B cell (primary cell): ENCODE results near the gene CLECL1. TPM values are rescaled to one million over a fixed set of nuclear protein-coding genes. Genes with fewer than 3 reads are reported as not detected.
A peak's percentile ranks its signal among the peaks of the same experiment; 100 is the strongest.
"Not testable (repeated sequence)": the region's sequence is repeated elsewhere in the genome, so short reads cannot be mapped to it uniquely, and the experiment has no call there.

Experiments used
- ATAC-seq: fragments of 200-7000 bp; cut with Tn5 transposase; one replicate; pipeline ENCODE4 v1.10.0; 2021; ENCODE audit warnings: low read depth, mild to moderate bottlenecking, moderate number of reproducible peaks, moderate library complexity
- CTCF ChIA-PET: fragments of 350-600 bp; sonication (Branson Sonifier 250); formaldehyde crosslinking; loops from one replicate; lab custom pipeline; 2021; ENCODE audit warnings: antibody characterized with exemption, inconsistent platforms; lab: Charles Lee
- POLR2A ChIA-PET: fragments of 350-600 bp; sonication (Branson Sonifier 250); formaldehyde crosslinking; loops from one replicate; lab custom pipeline; 2021; ENCODE audit warnings: antibody characterized with exemption; lab: Charles Lee
- DNase-seq: peaks from one replicate; pipeline ENCODE4 v3.0.0; 2013
- H2AFZ ChIP-seq: 2 replicates; pipeline ENCODE4 v1.6.1; 2012; ENCODE audit warnings: mild to moderate bottlenecking, low read depth, low read length; ENCODE audit not compliant: insufficient read depth, poor library complexity, severe bottlenecking
- H3K27ac ChIP-seq, 2 donors: 1 replicate in 1 of 2; 2 replicates in 1 of 2; pipeline ENCODE4 v1.5.1; 2012 to 2013; ENCODE audit warnings: low read length in 2 of 2, mild to moderate bottlenecking in 2 of 2, moderate library complexity in 1 of 2
- H3K27me3 ChIP-seq, 4 experiments: fragments of 200-600 bp in 1 of 4; sonication (generic) in 1 of 4; replicated peaks in 1 of 4; 1 replicate in 2 of 4; 2 replicates in 2 of 4; pipeline versions ENCODE4 v1.6.1 to v1.7.0; 2013 to 2016; ENCODE audit warnings: low read length in 3 of 4, mild to moderate bottlenecking in 2 of 4, mixed read lengths in 1 of 4, moderate library complexity in 1 of 4; ENCODE audit not compliant: insufficient read depth in 4 of 4, control insufficient read depth in 3 of 4; ENCODE audit errors: control extremely low read depth in 1 of 4
- H3K36me3 ChIP-seq, 2 experiments: replicated peaks in 1 of 2; 1 replicate in 1 of 2; 2 replicates in 1 of 2; pipeline versions ENCODE4 v1.6.1 to v1.7.1; 2013; ENCODE audit warnings: low read length in 1 of 2; ENCODE audit not compliant: insufficient read depth in 2 of 2, control insufficient read depth in 1 of 2; ENCODE audit errors: control extremely low read depth in 1 of 2, extremely low read depth in 1 of 2
- H3K4me1 ChIP-seq, 2 donors: fragments of 200-600 bp in 1 of 2; sonication (generic) in 1 of 2; 1 replicate in 1 of 2; 2 replicates in 1 of 2; pipeline versions ENCODE4 v1.5.1 to v1.6.1; 2013 to 2017; ENCODE audit warnings: low read length in 2 of 2; ENCODE audit not compliant: control insufficient read depth in 2 of 2, insufficient read depth in 2 of 2
- H3K4me2 ChIP-seq: replicated peaks from 2 replicates; pipeline ENCODE3; 2012; ENCODE audit warnings: mild to moderate bottlenecking, low read depth, low read length; ENCODE audit not compliant: poor library complexity, severe bottlenecking
- H3K4me3 ChIP-seq, 5 experiments: fragments of 200-600 bp in 1 of 5; sonication (generic) in 1 of 5; 1 replicate in 3 of 5; 2 replicates in 2 of 5; pipeline versions ENCODE4 v1.5.1 to v1.7.0; 2011 to 2016; ENCODE audit warnings: low read length in 4 of 5, mild to moderate bottlenecking in 4 of 5, low read depth in 2 of 5, control low read depth in 1 of 5, moderate library complexity in 1 of 5; ENCODE audit not compliant: insufficient read depth in 1 of 5; ENCODE audit errors: control extremely low read depth in 1 of 5, extremely low read depth in 1 of 5
- H3K79me2 ChIP-seq: fragments of 200-600 bp; sonication (generic); one replicate; pipeline ENCODE4 v1.6.0; 2016; ENCODE audit warnings: low read length; ENCODE audit not compliant: control insufficient read depth, insufficient read depth
- H3K9ac ChIP-seq: fragments of 200-600 bp; sonication (generic); 2 replicates; pipeline ENCODE4 v1.6.1; 2017; ENCODE audit warnings: mild to moderate bottlenecking, low read length, moderate library complexity
- H3K9me3 ChIP-seq, 3 donors: one replicate each; pipeline versions ENCODE4 v1.6.1 to v1.7.1; 2013; ENCODE audit warnings: low read length in 2 of 3; ENCODE audit not compliant: control insufficient read depth in 2 of 3, insufficient read depth in 1 of 3; ENCODE audit errors: control extremely low read depth in 1 of 3
- H4K20me1 ChIP-seq: 2 replicates; pipeline ENCODE4 v1.6.0; 2012; ENCODE audit warnings: mild to moderate bottlenecking, low read length; ENCODE audit not compliant: insufficient read depth, control insufficient read depth, poor library complexity, severe bottlenecking
- H3K27ac Mint-ChIP-seq: one replicate; pipeline ENCODE4 v1.8.0; 2021; ENCODE audit warnings: mixed read lengths
- H3K27me3 Mint-ChIP-seq: one replicate; pipeline ENCODE4 v1.8.0; 2021; ENCODE audit warnings: mixed read lengths
- H3K4me1 Mint-ChIP-seq: one replicate; pipeline ENCODE4 v1.8.0; 2021; ENCODE audit warnings: mixed read lengths
- H3K4me3 Mint-ChIP-seq: one replicate; pipeline ENCODE4 v1.8.0; 2021; ENCODE audit warnings: mixed read lengths
- H3K9me3 Mint-ChIP-seq: one replicate; pipeline ENCODE4 v1.8.0; 2022; ENCODE audit warnings: mixed read lengths; ENCODE audit not compliant: insufficient read depth
- EZH2 ChIP-seq: IDR thresholded peaks from 2 replicates; pipeline ENCODE4 v1.6.1; 2012; ENCODE audit warnings: borderline replicate concordance, low read depth, mild to moderate bottlenecking, moderate library complexity, low read length; ENCODE audit not compliant: insufficient read depth, poor library complexity, severe bottlenecking
- WGBS: methylation state at CpG from one replicate; pipeline ENCODE4 v1.1.5; 2013; ENCODE audit warnings: missing lambda C conversion rate; ENCODE audit not compliant: insufficient coverage; 5-methylcytosine and 5-hydroxymethylcytosine counted together
- intact Hi-C: fragments of 100-400 bp; cut with micrococcal nuclease; formaldehyde crosslinking; loops from one replicate; pipeline ENCODE4 v1.10.0; 2022
- polyA plus RNA-seq: library from polyadenylated mRNA; depleted of rRNA; stranded (reverse); fragments of >200 nt; gene quantifications from 2 replicates; pipeline ENCODE4 v1.2.3, GENCODE V29; 2012
- total RNA-seq, 2 donors: library from RNA; stranded (reverse); fragments of 120-200 nt in 1 of 2; gene quantifications; 1 replicate in 1 of 2; 2 replicates in 1 of 2; pipeline versions ENCODE4 v1.2.3 to v1.2.4, GENCODE V29; 2013 to 2022
- TF ChIP-seq, protein P1 (sequence below): fragments of 200-600 bp; IDR thresholded peaks from one replicate; pipeline ENCODE4 v1.8.0; 2022; ENCODE audit warnings: antibody characterized with exemption, mild to moderate bottlenecking

Gene CLECL1
- total and polyA plus RNA-seq, 2 donors (not counting 1 experiment from before 2014, with no cell fraction given), result 30.7 to 51.4 TPM

GRCh38 chr12:9697619-9698018, 35.3 kb downstream of the CLECL1 start:
- H3K79me2 ChIP-seq, result no peaks in the 10 kb centered on the region
- H3K27ac ChIP-seq, result no peak overlapping the region
- H2AFZ ChIP-seq, result no peak overlapping the region
- H3K4me1 Mint-ChIP-seq, result peaks cover 68% of the 10 kb centered on the region
- H3K27ac Mint-ChIP-seq, result no peak overlapping the region
- no peaks in the 10 kb centered on the region for H3K27me3 ChIP-seq
- intact Hi-C loops, result loop anchor here (2.0 kb wide), 1 partner anchor 15 kb away; no protein-coding TSS in a partner anchor
- H3K9me3 Mint-ChIP-seq, result peaks cover 7% of the 10 kb centered on the region
- no peak overlapping the region for H3K4me3 Mint-ChIP-seq
- ATAC-seq, result no peak
- no peak for DNase-seq
- POLR2A ChIA-PET, result no interaction called here
- no peaks in the 10 kb centered on the region for H4K20me1 ChIP-seq
- peaks cover 16 to 34% of the 10 kb centered on the region in 2 experiments for H3K36me3 ChIP-seq
- peaks cover 31 to 37% of the 10 kb centered on the region in 2 donors for H3K4me1 ChIP-seq
- no peak overlapping the region for H3K4me2 ChIP-seq
- TF ChIP-seq, protein P1, sequence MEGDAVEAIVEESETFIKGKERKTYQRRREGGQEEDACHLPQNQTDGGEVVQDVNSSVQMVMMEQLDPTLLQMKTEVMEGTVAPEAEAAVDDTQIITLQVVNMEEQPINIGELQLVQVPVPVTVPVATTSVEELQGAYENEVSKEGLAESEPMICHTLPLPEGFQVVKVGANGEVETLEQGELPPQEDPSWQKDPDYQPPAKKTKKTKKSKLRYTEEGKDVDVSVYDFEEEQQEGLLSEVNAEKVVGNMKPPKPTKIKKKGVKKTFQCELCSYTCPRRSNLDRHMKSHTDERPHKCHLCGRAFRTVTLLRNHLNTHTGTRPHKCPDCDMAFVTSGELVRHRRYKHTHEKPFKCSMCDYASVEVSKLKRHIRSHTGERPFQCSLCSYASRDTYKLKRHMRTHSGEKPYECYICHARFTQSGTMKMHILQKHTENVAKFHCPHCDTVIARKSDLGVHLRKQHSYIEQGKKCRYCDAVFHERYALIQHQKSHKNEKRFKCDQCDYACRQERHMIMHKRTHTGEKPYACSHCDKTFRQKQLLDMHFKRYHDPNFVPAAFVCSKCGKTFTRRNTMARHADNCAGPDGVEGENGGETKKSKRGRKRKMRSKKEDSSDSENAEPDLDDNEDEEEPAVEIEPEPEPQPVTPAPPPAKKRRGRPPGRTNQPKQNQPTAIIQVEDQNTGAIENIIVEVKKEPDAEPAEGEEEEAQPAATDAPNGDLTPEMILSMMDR, result no peak
- TF ChIP-seq EZH2, result no peak
- H3K4me3 ChIP-seq, result no peak overlapping the region
- peaks cover 0 to 1% (median 0%) of the 10 kb centered on the region in 3 donors for H3K9me3 ChIP-seq
- no peak overlapping the region for H3K9ac ChIP-seq
- CTCF ChIA-PET, result interaction anchor here (0.9 to 3.9 kb wide), 6 partner anchors 11 to 64 kb away, joined by 3 to 25 read pairs (median 5); no protein-coding TSS in a partner anchor
- no peaks in the 10 kb centered on the region for H3K27me3 Mint-ChIP-seq

GRCh38 chr12:9695661-9696060, 37.2 kb downstream of the CLECL1 start:
- H3K79me2 ChIP-seq, H3K27ac ChIP-seq, H3K9ac ChIP-seq, H3K9me3 Mint-ChIP-seq, H3K27me3 Mint-ChIP-seq, H3K4me3 ChIP-seq, intact Hi-C loops, POLR2A ChIA-PET, H3K4me2 ChIP-seq, H3K9me3 ChIP-seq, ATAC-seq, DNase-seq, H4K20me1 ChIP-seq, H2AFZ ChIP-seq, H3K27me3 ChIP-seq: not testable (repeated sequence)
- peaks cover 51% of the 10 kb centered on the region for H3K4me1 Mint-ChIP-seq
- peak overlapping the region; percentile 21 for H3K4me3 Mint-ChIP-seq
- peaks cover 22 to 53% of the 10 kb centered on the region in 2 experiments for H3K36me3 ChIP-seq
- no CpG with 5 or more reads among the region's 3 CpGs for WGBS
- CTCF ChIA-PET, result interaction anchor here (1.0 kb wide), 2 partner anchors 11 to 48 kb away, joined by 3 to 4 read pairs; no protein-coding TSS in a partner anchor
- peak overlapping the region; percentile 76 for H3K27ac Mint-ChIP-seq
- peaks cover 16 to 22% of the 10 kb centered on the region in 2 donors for H3K4me1 ChIP-seq

DNA sequence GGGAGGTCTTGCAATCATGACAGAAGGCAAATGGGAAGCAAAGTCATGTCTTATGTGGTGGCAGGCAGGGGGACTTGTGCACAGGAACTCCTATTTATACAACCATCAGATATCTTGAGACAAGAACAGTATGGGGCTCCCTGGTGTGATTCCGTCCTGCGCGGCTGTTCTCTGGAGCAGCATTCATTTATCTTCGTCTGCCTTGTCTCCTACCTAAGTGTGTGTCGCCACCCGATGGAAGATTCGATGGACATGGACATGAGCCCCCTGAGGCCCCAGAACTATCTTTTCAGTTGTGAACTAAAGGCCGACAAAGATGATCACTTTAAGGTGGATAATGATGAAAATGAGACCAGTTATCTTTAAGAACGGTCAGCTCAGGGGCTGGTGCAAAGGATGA, 37.7 kb downstream of the CLECL1 start:
- Histone ChIP-seq H3K4me1 (peaks cover 12 to 17% of the 10 kb centered on the region in 2 donors), H3K36me3 (peaks cover 22 to 55% of the 10 kb centered on the region in 2 experiments)
- DNase-seq, H4K20me1 ChIP-seq, H3K9me3 ChIP-seq, H3K4me3 Mint-ChIP-seq, intact Hi-C loops, H3K9ac ChIP-seq, ATAC-seq, H2AFZ ChIP-seq, H3K79me2 ChIP-seq, H3K4me3 ChIP-seq, H3K4me2 ChIP-seq, H3K9me3 Mint-ChIP-seq, POLR2A ChIA-PET, H3K27me3 Mint-ChIP-seq, H3K27me3 ChIP-seq, H3K27ac ChIP-seq: not testable (repeated sequence)
- WGBS, result 96% methylated on average over 8 of the region's 9 CpGs
- Mint-ChIP-seq H3K4me1 (peaks cover 47% of the 10 kb centered on the region), H3K27ac (peak overlapping the region; percentile 76)
- CTCF ChIA-PET, result interaction anchor here (1.0 kb wide), 2 partner anchors 10 to 47 kb away, joined by 3 to 4 read pairs; no protein-coding TSS in a partner anchor
